Activated CD4-positive, alpha-beta memory T cell treated with anti-CD3 and anti-CD28 coated beads for 36 hours (primary cell): ENCODE results near the gene PRELP. TPM values are rescaled to one million over a fixed set of nuclear protein-coding genes. Genes with fewer than 3 reads are reported as not detected.

Experiments used
- CTCF ChIA-PET: fragments of 350-600 bp; sonication (Branson Sonifier 250); formaldehyde crosslinking; loops from one replicate; lab custom pipeline; 2021; ENCODE audit warnings: antibody characterized with exemption, inconsistent platforms; lab: Charles Lee
- POLR2A ChIA-PET: fragments of 350-600 bp; sonication (Branson Sonifier 250); formaldehyde crosslinking; loops from one replicate; lab custom pipeline; 2021; ENCODE audit warnings: antibody characterized with exemption; lab: Charles Lee
- DNase-seq: peaks from one replicate; pipeline ENCODE4 v3.0.0-alpha.2; 2020
- H3K27ac Mint-ChIP-seq: one replicate; pipeline ENCODE4 v1.8.0; 2021; ENCODE audit warnings: mixed read lengths
- H3K27me3 Mint-ChIP-seq: one replicate; pipeline ENCODE4 v1.8.0; 2021; ENCODE audit warnings: mixed read lengths
- H3K36me3 Mint-ChIP-seq: one replicate; pipeline ENCODE4 v1.8.0; 2021; ENCODE audit warnings: mixed read lengths
- H3K4me1 Mint-ChIP-seq: one replicate; pipeline ENCODE4 v1.8.0; 2021; ENCODE audit warnings: low read depth, mixed read lengths
- H3K4me3 Mint-ChIP-seq: one replicate; pipeline ENCODE4 v1.8.0; 2021; ENCODE audit warnings: mild to moderate bottlenecking, mixed read lengths
- H3K9me3 Mint-ChIP-seq: one replicate; pipeline ENCODE4 v1.8.0; 2021; ENCODE audit warnings: mixed read lengths
- intact Hi-C: fragments of 100-400 bp; cut with micrococcal nuclease; formaldehyde crosslinking; loops from one replicate; pipeline ENCODE4 v1.15.1; 2023
- total RNA-seq, 2 experiments: library from RNA; stranded (reverse); gene quantifications; one replicate each; pipeline ENCODE4 v1.2.3, GENCODE V29; 2021

PRELP gene
- total RNA-seq, 2 experiments from 2014 or later = not detected

DNA sequence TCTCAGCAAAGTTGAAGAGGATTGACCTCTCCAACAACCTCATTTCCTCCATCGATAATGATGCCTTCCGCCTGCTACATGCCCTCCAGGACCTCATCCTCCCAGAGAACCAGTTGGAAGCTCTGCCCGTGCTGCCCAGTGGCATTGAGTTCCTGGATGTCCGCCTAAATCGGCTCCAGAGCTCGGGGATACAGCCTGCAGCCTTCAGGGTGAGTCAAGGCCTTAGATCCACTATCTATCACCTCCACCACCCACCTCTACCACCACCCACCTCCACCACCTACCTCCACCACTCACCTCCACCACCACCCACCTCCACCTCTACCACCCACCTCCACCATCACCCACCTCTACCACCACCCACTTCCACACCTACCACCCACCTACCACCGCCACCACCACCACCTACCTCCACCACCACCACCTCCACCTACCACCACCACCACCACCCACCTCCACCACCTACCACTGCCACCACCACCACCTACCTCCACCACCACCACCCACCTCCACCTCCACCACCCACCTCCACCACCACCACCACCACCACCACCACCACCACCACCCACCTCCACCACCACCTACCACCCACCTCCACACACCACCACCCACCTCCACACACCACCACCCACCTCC lies 24.2 kb downstream of the PRELP start:
- Mint-ChIP-seq H3K4me3 (no peak overlapping the region), H3K9me3 (no peaks in the 10 kb centered on the region), H3K36me3 (no peaks in the 10 kb centered on the region), H3K4me1 (no peaks in the 10 kb centered on the region), H3K27me3 (peaks cover 2% of the 10 kb centered on the region), H3K27ac (no peak overlapping the region)
- DNase-seq = no peak
- POLR2A ChIA-PET = no interaction called here
- CTCF ChIA-PET = interaction anchor here (0.9 to 1.4 kb wide), 2 partner anchors 11 to 203 kb away, joined by 7 read pairs; no protein-coding TSS in a partner anchor
- intact Hi-C loops = loop anchor here (5.0 kb wide), 1 partner anchor 93 kb away; no protein-coding TSS in a partner anchor

DNA sequence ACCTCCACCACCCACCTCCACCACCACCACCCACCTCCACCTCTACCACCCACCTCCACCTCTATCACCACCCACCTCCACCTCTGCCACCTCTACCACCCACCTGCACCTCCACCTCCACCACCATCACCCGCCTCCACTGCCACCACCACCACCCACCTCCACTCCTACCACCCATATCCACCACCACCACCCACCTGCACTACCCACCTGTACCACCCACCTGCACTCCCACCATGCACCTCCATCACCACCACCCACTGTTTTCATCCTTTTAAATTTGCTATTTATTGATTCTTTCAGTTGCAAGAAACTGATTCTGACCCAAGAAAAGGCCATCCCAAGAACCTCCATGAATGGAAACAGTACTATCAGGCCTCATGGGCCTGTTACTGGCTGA lies 24.7 kb downstream of the PRELP start:
- H3K27ac Mint-ChIP-seq = no peak overlapping the region
- no peak overlapping the region for H3K4me3 Mint-ChIP-seq
- peaks cover 2% of the 10 kb centered on the region for H3K27me3 Mint-ChIP-seq
- ChIA-PET CTCF (no interaction called here), POLR2A (no interaction called here)
- intact Hi-C loops = loop anchor here (5.0 kb wide), 1 partner anchor 92 kb away; no protein-coding TSS in a partner anchor
- H3K9me3 Mint-ChIP-seq = no peaks in the 10 kb centered on the region
- H3K36me3 Mint-ChIP-seq = no peaks in the 10 kb centered on the region
- no peaks in the 10 kb centered on the region for H3K4me1 Mint-ChIP-seq
- DNase-seq = no peak

DNA sequence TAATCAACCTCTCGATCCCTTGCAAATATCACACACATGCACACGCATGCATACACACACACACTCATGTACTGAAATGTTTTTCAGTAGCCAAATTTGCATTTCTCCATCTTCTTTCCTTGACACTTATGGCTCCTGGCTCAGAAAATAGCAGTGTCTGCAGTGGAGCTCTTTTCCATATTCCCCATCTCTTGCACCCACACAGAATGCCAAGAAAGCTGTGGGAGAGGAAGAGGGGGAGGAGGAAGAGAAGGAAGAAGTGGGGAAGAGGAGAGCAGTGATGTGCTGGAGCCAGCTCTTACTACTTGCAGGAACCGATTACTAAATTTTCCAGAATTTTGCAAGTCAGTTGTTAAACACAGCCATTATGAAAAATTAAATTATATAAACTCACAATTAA lies 28.2 kb downstream of the PRELP start:
- no peaks in the 10 kb centered on the region for H3K4me1 Mint-ChIP-seq
- CTCF ChIA-PET = interaction anchor here (0.5 to 7.8 kb wide), 43 partner anchors 10 to 625 kb away, joined by 3 to 179 read pairs (median 4); partner anchors contain the start of genes ATP2B4, CHIT1 and OPTC
- DNase-seq = no peak
- no peaks in the 10 kb centered on the region for H3K36me3 Mint-ChIP-seq
- intact Hi-C loops = loop anchor here (1.0 to 5.0 kb wide), 2 partner anchors 88 to 198 kb away; no protein-coding TSS in a partner anchor
- H3K27me3 Mint-ChIP-seq = peaks cover 2% of the 10 kb centered on the region
- no peak overlapping the region for H3K4me3 Mint-ChIP-seq
- no peaks in the 10 kb centered on the region for H3K9me3 Mint-ChIP-seq
- POLR2A ChIA-PET = interaction anchor here (1.0 kb wide), 1 partner anchor 198 kb away, joined by 3 read pairs; no protein-coding TSS in a partner anchor
- H3K27ac Mint-ChIP-seq = no peak overlapping the region

DNA sequence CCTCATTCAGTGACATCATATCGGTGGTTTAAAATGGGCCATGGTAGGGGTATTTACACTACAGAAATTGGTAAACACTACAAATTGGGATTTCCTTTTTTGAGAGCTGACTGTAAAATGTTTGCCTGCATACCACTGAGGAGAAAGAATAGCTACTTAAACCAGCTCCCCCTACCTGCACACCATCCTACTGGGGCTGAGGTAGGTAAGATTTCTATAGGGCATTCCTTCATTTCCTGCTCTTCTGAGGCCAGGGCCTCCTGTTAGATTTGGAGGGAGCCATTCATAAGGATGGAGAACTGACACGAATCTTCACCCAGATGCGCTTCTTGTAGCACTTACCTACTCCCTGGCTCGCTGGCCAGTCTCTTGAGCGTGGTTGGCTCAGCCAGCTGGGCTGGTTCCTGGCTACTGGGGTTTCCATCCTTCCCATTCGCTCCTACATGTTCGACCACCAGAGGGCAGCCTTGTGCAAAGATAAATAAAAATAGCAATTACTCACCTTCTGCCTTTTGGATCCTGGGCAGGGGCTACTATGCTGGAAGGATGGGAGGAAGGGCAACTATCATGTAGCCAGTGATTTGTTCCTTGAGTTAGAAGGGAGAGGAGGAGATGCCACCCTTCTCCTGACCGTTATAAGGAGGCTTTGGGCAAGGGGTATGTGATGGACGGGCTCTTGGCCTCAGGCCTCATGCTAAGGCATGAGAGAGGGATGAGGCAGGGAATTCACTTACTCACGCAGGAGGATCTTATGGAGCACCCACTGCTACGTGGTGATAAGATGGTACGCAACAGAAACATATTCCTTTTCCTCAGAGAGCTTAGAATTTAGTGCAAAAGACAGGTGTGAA lies 29.0 kb downstream of the PRELP start:
- H3K4me3 Mint-ChIP-seq = no peak overlapping the region
- ChIA-PET POLR2A (interaction anchor here (1.0 kb wide), 1 partner anchor 198 kb away, joined by 3 read pairs; no protein-coding TSS in a partner anchor), CTCF (interaction anchor here (0.5 to 7.8 kb wide), 53 partner anchors 9 to 624 kb away, joined by 3 to 179 read pairs (median 4); partner anchors contain the start of genes ATP2B4, CHIT1, LAX1 and OPTC)
- H3K27me3 Mint-ChIP-seq = peaks cover 2% of the 10 kb centered on the region
- DNase-seq = peak; percentile 84
- H3K27ac Mint-ChIP-seq = no peak overlapping the region
- H3K9me3 Mint-ChIP-seq = no peaks in the 10 kb centered on the region
- H3K4me1 Mint-ChIP-seq = no peaks in the 10 kb centered on the region
- H3K36me3 Mint-ChIP-seq = no peaks in the 10 kb centered on the region
- intact Hi-C loops = loop anchor here (1.0 to 5.0 kb wide), 2 partner anchors 88 to 198 kb away; no protein-coding TSS in a partner anchor

DNA sequence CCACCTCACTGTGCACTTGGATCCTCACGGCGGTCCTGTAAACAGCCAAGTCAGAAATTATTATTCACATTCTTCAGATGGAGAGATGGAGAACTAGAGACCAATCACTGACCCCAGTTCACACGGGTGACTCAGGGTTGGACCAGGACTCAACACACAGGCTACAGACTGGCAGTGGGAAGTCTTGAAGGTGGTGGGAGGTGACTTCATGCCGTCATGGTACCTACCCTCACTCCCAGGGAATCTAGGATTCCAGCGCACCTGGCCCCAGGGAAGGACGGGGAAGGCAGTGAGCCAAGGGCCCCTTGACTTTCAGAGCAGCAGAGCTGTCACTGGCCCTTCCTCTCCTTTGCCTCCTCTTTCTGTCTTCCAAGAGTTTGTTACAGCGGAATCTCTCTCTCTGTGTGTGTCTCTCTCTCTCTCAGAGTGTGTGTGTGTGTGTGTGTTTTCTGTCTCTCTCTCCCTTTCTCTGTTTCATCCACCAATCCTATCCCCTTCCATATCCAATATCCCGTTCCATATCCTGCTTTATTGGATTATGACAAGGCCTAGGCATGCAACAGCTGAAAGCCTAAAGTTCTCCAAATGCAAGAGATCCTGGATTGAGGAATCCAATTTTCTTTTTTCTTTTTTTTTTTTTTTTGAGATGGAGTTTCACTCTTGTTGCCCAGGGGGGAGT lies 30.1 kb downstream of the PRELP start:
- Mint-ChIP-seq H3K4me1 (no peaks in the 10 kb centered on the region), H3K27ac (no peak overlapping the region), H3K4me3 (no peak overlapping the region), H3K9me3 (no peaks in the 10 kb centered on the region), H3K36me3 (no peaks in the 10 kb centered on the region), H3K27me3 (peaks cover 2% of the 10 kb centered on the region)
- intact Hi-C loops = no loop called here
- ChIA-PET POLR2A (no interaction called here), CTCF (interaction anchor here (0.6 to 7.8 kb wide), 21 partner anchors 8 to 355 kb away, joined by 3 to 179 read pairs (median 8); partner anchors contain the start of genes ATP2B4 and LAX1)
- no peak for DNase-seq

DNA sequence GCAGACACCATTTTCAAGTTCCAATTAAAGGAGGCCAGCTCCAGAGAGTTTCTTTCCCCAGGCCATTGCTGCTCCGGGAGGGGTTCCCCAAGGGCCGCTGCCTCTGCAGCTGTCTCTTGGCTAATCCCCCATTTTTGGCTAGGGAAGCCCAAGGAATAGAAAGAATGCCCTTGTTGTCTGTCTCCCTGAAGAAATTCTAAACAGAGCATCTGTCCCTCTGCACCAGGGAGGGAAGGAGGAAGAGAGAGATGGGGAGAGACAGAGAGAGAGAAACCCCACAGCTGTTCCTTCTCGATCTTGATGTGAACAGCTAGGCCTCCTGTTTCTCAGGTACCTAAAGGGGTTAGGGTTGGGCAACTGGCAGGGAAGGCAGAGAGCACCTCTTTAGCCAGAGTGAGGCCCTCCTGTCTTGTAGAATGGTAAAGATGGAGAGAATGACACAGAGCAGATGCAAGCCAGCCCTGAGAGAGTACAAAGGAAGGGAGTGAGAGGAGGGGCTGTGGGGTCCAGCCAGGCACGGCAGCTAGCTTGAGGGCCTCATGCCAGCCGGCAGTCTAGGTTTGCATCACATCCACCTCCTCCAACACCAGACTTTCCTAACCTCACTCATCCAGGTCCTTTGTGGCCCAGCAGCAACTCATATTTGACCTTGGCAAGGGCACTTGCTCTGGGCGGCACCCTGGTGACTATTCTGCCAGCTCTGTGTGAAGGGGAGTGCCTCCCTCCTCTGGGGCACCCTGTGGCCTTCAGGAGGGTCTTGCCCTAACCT lies 31.4 kb downstream of the PRELP start:
- peaks cover 2% of the 10 kb centered on the region for H3K27me3 Mint-ChIP-seq
- CTCF ChIA-PET = interaction anchor here (0.7 to 7.8 kb wide), 8 partner anchors 19 to 240 kb away, joined by 3 to 179 read pairs (median 3); no protein-coding TSS in a partner anchor
- H3K9me3 Mint-ChIP-seq = no peaks in the 10 kb centered on the region
- no peak overlapping the region for H3K27ac Mint-ChIP-seq
- POLR2A ChIA-PET = no interaction called here
- no peak overlapping the region for H3K4me3 Mint-ChIP-seq
- peak; percentile 15 for DNase-seq
- intact Hi-C loops = no loop called here
- no peaks in the 10 kb centered on the region for H3K36me3 Mint-ChIP-seq
- H3K4me1 Mint-ChIP-seq = no peaks in the 10 kb centered on the region

DNA sequence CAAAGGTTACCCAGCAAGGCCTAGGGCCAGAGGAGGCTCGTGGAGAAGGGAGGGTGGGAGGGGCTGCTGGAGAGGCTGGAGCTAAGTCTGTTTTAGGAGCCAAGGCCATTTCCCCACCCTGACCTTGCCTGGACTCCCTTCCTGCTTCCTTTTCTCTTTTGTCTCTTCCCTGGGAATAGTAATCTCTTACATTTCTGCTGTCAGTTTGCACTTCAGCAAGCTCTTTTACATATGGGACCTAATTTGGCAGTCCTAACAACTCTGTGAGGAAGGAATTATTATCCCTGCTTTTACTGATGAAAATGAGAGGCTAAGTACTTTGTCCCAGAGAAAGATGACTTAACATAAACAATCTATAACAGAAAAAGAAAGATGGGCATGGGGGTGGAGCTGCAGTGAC lies 32.2 kb downstream of the PRELP start:
- Mint-ChIP-seq H3K27me3 (peaks cover 2% of the 10 kb centered on the region), H3K4me1 (peaks cover 4% of the 10 kb centered on the region), H3K27ac (no peak overlapping the region), H3K36me3 (no peaks in the 10 kb centered on the region), H3K9me3 (no peaks in the 10 kb centered on the region), H3K4me3 (no peak overlapping the region)
- intact Hi-C loops = no loop called here
- ChIA-PET POLR2A (no interaction called here), CTCF (interaction anchor here (1.0 to 7.8 kb wide), 5 partner anchors 20 to 240 kb away, joined by 3 to 179 read pairs (median 3); no protein-coding TSS in a partner anchor)
- DNase-seq = no peak

DNA sequence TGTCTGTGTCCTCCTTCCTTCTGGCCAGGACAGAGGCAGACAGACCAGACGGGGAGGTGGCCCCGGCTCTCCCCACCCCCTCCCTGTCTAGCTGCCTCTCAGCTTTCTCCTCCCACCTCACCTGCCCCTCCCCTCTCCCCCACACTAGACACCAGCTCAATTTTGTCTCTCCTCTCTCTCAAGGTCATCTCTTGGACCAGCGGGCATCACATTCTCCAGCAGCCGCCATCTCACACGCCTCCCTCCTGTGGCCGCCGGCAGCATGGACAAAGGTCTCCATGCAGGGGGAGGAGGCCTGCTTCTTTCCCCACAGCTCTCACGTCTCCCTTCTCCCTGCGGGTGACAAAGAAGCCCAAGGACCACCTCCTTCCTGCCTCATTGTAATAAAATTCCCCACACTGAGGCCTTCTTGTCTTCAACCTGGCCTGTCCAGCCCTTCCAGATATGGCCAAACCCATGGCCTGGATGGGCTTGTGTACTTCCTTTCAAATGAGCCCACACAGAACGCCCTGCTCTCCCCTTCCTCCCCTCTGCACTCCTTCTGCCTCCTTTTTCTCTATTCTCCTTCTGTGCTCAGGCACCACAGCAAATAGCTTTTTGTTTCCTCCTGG lies 33.0 kb downstream of the PRELP start:
- H3K9me3 Mint-ChIP-seq = no peaks in the 10 kb centered on the region
- ChIA-PET CTCF (interaction anchor here (1.0 to 7.8 kb wide), 4 partner anchors 168 to 241 kb away, joined by 3 to 179 read pairs (median 3); no protein-coding TSS in a partner anchor), POLR2A (no interaction called here)
- no peak overlapping the region for H3K4me3 Mint-ChIP-seq
- H3K27me3 Mint-ChIP-seq = peaks cover 1% of the 10 kb centered on the region
- H3K36me3 Mint-ChIP-seq = no peaks in the 10 kb centered on the region
- H3K27ac Mint-ChIP-seq = no peak overlapping the region
- no peak for DNase-seq
- H3K4me1 Mint-ChIP-seq = peaks cover 13% of the 10 kb centered on the region
- intact Hi-C loops = no loop called here

DNA sequence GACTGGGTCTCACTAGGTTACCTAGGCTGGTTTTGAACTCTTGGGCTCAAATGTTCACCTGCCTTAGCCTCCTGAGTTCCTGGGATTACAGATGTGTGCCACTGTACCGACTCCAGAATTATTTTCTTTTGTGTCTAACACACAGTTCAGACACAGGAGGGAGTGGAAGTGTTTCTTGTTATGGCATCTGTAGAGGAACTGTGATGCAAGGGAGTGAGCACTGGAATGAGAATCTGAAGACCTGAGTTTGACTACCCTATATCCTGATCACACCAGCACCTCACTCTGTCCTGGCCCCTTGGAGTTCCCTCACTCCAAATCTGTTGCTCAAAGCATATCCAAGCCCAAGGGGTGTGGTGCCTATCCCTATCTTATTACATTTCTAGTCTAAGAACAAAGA lies 33.5 kb downstream of the PRELP start:
- DNase-seq = no peak
- CTCF ChIA-PET = interaction anchor here (7.8 kb wide), 1 partner anchor 191 kb away, joined by 179 read pairs; no protein-coding TSS in a partner anchor
- H3K9me3 Mint-ChIP-seq = no peaks in the 10 kb centered on the region
- peaks cover 18% of the 10 kb centered on the region for H3K4me1 Mint-ChIP-seq
- H3K4me3 Mint-ChIP-seq = no peak overlapping the region
- intact Hi-C loops = no loop called here
- no peaks in the 10 kb centered on the region for H3K27me3 Mint-ChIP-seq
- H3K27ac Mint-ChIP-seq = no peak overlapping the region
- POLR2A ChIA-PET = no interaction called here
- no peaks in the 10 kb centered on the region for H3K36me3 Mint-ChIP-seq

DNA sequence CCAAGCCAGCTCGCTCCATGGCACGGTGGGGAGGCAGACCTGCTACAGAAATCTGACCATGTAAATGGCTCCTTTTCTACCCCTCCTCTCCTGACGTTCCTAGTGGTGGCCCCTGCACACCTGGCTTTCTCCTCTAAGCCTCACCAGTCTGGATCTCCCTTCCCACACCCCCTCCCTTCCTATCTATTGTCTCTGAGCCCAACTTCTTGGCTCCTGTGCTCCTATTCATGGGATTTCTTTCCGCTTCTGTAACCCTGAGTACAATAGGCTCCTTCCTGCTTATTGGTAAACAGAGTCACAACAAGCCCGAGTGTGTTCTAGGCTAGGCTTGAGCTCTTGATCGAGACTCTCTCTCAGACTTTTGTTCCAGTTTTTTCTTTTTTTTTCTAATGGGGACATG lies 35.9 kb downstream of the PRELP start:
- intact Hi-C loops = loop anchor here (5.0 kb wide), 1 partner anchor 96 kb away; no protein-coding TSS in a partner anchor

More for the DNA sequence above, 35.9 kb downstream of the PRELP start:
- ChIA-PET POLR2A (interaction anchor here (0.5 kb wide), 1 partner anchor 35 kb away, joined by 3 read pairs; no protein-coding TSS in a partner anchor), CTCF (no interaction called here)
- no peak for DNase-seq
- H3K4me1 Mint-ChIP-seq = peaks cover 24% of the 10 kb centered on the region
- no peaks in the 10 kb centered on the region for H3K9me3 Mint-ChIP-seq
- H3K36me3 Mint-ChIP-seq = no peaks in the 10 kb centered on the region
- H3K27me3 Mint-ChIP-seq = no peaks in the 10 kb centered on the region
- no peak overlapping the region for H3K27ac Mint-ChIP-seq
- no peak overlapping the region for H3K4me3 Mint-ChIP-seq
